ENCODE results near the gene FBL.

Gene FBL

GRCh38 chr19:39841041-39841440 is 5.1 kb downstream of the FBL start:
- DNase-seq, result no peak

GRCh38 chr19:39840492-39840891 is 5.7 kb downstream of the FBL start:
- no peak for DNase-seq

DNA sequence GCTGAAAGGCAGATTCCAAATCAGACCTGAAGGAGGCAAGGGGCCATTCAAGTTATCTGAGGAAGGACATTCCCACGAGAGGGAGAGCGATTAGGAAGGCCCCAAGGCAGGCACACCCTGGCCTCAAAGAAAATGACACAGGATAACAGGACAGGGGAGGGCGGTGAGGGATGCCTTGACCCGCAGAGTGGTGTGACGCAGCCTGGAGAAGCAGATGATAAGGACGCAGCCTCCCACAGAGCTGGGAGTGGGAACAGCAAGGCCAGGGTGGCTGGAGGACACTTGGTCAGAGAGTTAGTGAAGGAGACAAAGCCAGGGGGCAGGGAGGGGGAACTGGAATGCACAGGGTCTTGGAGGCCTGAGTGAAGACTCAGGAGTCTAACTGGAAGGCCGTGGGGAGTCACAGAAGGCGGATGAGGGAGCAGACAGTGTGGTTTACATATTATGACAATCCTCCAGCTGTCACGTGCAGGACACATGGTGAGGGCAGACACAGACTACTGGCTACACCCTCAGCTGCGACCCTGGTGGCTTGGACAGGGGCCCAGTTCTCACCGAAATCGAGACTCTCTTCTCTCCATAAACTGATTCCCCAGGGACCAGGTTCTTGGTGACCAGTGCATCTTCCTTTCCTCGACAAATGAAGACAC is 6.4 kb downstream of the FBL start:
- no peak for DNase-seq

DNA sequence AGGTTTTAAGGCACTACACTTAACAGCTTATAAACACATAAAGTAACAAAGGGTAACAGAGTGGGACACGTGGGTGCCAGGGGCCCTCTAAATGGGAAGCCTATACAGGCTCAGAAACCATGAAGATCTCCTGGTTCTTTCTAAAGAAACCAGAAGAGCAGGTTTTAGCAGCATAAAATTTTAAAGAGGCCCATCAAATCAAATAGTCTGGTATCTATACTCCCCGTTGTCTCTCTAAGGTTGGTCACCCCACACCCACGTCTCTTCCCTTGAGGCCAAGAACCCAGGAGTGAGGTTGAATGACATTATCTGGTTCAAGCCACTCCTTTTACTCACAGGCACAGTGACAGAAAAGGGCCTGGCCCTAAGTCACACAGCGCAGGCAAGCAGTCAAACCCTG is 7.6 kb downstream of the FBL start:
- no peak for DNase-seq

- DNase-seq, result no peak
These were observed 8.2 kb downstream of the FBL start for GRCh38 chr19:39837978-39838377.

- no peak for DNase-seq
These were observed 11.8 kb downstream of the FBL start for GRCh38 chr19:39834287-39834841.

GRCh38 chr19:39833464-39834286 is 12.5 kb downstream of the FBL start, which contains the start of gene DYRK1B:
TSS of gene DYRK1B (minus strand) at chr19:39834162. CDS start at chr19:39831867, 2,295 bp downstream.
- peak; percentile 90 for DNase-seq

- DNase-seq, result no peak
These were observed 13.1 kb downstream of the FBL start for GRCh38 chr19:39833160-39833463.

GRCh38 chr19:39832341-39833083 is 13.7 kb downstream of the FBL start:
- no peak for DNase-seq

DNA sequence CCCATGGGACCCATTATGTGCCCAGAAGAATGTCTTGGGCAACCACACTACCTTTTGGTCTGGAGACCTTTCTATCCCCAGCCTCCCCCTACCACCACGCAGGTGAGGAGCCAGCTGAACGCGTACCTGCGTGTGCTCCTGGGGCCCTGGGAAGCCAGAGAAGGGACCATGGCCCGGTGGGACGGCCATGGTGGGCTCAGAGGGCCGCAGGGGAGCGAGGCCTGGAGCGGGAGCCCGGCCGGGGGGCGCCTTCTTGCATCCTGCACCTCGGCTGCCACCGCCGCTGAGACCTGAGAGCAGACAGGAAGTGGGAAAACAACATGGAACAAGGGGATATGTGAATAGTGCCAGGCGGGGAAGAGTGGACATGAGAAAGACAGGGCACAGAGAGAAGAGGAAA is 14.5 kb downstream of the FBL start:
- no peak for DNase-seq

- no peak for DNase-seq
These were observed 15.3 kb downstream of the FBL start for GRCh38 chr19:39830847-39831246.

GRCh38 chr19:39830406-39830805 is 15.8 kb downstream of the FBL start:
- DNase-seq, result no peak

DNA sequence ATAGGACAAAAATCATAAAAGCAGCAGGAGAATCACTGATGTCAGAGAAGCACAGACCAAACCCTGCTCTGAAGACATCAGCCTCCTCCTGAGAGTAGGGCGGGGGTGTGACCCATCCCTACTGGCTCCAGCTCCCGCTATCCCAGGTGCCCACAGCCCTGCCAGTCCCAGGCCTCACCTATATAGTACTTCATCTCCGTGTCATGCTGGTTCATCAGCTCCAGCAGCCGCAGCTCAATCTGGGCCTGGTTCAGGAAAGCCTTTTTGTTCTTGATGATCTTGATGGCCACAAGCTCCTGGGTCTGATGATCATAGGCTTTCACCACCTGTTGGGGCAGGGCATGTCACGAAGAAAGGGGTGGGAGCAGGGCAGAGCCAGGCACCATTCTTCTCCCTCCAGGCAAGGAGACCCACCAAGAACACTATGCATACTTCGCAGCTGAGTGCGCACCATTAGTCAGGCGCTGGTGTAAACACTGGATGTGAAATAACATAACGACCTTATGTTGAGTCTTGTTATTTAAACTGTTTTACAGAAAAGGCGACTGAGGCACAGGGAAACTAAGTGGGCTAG is 16.4 kb downstream of the FBL start:
- no peak for DNase-seq

DNA sequence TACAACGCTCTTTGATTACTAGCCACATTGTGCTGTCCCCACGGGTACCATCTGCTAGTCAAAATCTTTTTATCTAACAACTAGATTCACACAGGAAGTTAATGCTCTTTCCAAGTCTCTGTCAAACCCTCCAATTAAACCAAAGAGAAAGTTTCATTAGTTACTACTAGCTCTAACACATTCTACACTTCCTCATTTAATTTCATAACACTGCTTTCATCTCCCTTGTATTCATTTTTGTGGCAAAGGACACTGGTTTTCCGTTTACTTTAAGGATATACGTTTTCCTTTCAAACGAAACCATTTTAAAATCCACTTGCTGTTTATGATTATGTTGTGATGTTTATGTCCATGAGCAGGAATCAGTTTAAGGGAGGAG is 17.5 kb downstream of the FBL start:
- DNase-seq, result no peak

DNA sequence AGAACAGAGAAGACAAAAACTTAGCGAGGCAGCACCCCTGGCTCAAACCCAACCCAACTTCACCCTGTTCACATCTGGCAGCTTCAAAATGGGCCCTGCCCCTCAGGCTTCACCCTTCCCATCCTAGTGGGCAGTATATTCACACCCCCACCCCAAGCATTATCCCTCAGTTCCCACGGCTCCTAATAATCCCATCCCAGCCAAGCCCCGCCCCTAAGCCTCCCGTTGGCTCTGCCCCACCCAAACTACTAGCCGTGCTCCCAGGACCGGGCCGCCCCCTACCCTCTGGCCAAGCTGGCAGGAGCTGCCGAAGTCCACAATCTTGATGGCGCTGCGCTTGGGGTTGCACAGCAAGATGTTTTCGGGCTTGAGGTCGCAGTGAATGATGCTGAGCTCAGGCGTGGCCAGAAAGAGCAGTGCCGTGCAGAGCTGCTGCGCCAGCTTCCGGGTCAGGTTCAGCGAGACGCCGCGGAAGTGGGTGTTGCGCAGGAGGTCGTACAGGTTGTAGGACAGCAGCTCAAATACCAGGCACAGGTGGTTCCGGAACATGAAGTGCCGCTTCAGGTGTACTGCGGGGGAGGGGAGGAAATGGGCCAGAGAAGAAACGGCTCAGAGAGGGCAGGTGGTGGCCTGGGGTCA is 18.0 kb downstream of the FBL start:
- DNase-seq, result no peak

GRCh38 chr19:39827216-39827615 is 19.0 kb downstream of the FBL start:
- DNase-seq, result no peak

DNA sequence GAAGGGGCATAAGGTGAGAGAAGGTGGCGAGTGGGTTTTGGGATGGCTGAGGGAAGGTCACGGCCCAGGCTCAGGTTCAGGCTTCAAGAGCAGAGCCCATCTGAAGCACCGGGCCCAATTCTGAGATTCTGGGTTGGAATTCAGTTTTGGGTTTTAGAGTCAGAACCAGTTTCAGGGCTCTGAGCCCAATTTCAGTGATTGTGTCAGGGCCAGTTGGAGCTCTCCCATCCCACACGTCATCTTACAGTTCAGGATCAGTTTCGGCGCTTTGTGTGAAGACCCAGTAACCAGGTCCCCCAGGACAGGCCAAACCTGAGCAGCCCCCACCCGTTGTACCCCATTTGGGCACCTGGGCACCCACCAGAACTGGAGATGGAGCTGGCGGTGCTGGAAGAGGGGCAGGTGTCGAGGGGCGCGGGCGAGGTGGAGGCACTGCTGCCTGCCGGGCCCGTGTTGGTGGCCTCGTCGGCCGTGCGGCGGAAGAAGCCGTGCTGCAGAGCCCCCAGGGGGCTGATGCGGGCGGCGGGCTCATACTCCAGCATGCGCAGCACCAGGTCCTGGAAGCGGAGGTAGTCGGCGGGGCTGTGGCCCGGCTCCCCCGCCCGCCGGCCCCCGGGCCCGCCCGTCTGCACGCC is 19.8 kb downstream of the FBL start:
- no peak for DNase-seq

GRCh38 chr19:39825531-39826076 is 20.6 kb downstream of the FBL start:
- DNase-seq, result no peak

DNA sequence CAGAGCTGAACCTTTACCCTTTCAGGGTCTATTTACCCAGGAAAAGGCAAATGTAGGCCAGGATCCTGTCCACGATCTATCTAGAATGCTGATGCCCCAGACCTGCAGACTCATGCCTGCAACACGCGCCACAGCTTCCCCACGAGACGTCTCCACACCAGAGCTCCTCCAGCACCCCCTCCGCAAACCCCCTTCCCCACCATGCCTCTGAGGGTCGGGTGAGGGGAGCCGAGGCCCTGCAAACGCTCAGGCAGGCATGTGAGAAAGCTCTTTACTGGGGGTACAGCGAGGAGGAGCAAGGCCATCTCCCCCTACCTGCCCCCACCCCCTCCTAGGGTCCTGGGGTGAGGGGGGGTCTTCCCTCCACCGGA is 21.1 kb downstream of the FBL start:
- no peak for DNase-seq

DNA sequence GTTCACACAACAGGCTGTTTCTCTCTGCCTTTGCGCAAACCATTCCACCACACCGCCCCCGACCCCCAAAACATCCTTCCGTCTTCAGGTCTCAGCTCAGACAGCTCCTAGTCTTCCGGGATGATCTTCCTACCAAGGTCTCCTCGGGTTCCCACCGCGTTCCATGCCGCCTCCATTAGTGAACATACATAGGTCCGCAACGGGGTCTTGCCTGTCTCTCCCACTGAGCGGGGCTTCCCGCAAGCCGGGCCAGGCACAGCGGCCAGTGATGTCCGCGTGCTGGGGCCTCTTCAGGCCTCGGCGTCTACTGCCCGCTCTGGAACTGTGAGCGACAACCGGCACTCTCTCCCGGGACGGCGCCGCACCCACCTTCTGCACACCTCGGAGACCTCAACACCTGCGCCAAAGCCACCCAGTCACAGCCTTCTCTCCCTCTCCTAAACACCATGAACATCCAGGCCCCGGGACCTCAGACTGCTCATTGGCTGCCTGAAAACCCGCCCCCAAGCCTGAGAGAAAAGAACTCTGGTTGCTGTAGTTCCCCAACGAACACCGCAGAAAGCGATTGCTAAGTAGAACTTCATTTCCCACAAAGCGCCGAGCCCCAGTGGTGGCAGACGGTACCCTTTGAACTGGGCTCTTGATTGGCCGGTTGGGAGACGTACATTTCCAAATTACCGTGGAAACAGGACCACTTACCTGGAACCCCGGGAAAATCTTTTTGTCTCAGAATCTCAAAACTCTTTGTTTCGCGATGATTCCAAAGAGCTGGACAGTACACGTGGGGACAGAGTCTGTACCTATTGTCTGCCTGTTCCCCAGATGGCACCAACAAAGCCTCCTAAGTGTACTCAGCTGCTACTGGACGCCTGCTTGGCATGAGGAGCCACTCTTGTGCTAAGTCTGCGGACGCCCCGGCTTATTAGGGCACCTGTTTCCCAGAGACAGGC is 21.8 kb downstream of the FBL start:
- DNase-seq, result peak; percentile 29

- DNase-seq, result no peak
These were observed 22.5 kb downstream of the FBL start for GRCh38 chr19:39823686-39824085.

All from activated gamma-delta T cell (primary cell).